Measurements from ENCODE around the gene CLSTN3. TPM values are rescaled to one million over a fixed set of nuclear protein-coding genes. Genes with fewer than 3 reads are reported as not detected.

The CLSTN3 gene
- total and polyA plus RNA-seq, 2 of the 13 experiments (the other 11 are each of a cell fraction or from before 2014, with no cell fraction given) = 26.2 to 94.1 TPM

- TF ChIP-seq ZNF557 (CRISPR knock-in tag; IDR thresholded peaks at IDR 0.05) (no peak), ZNF619 (CRISPR knock-in tag; IDR thresholded peaks at IDR 0.05) (no peak), ZNF121 (CRISPR knock-in tag; IDR thresholded peaks at IDR 0.05) (no peak), ARNT (IDR thresholded peaks at IDR 0.05) (no peak), ZBTB7A (CRISPR knock-in tag; IDR thresholded peaks at IDR 0.05) (no peak), ZNF7 (CRISPR knock-in tag; IDR thresholded peaks at IDR 0.05) (no peak), CEBPZ (IDR thresholded peaks at IDR 0.05; ENCODE audit: low read length) (no peak), ZFP82 (CRISPR knock-in tag; IDR thresholded peaks at IDR 0.05; ENCODE audit: borderline replicate concordance) (no peak), PLRG1 (conservative IDR thresholded peaks at IDR 0.05) (no peak), SMARCC2 (IDR thresholded peaks at IDR 0.05) (no peak), ZNF556 (CRISPR knock-in tag; IDR thresholded peaks at IDR 0.05; ENCODE audit: borderline replicate concordance) (no peak), HNRNPUL1 (IDR thresholded peaks at IDR 0.05; ENCODE audit: low read depth, low read length) (no peak), ZNF274 (CRISPR knock-in tag; IDR thresholded peaks at IDR 0.05) (no peak), RBM39 (IDR thresholded peaks at IDR 0.05; ENCODE audit: low read depth, low read length, poor library complexity, severe bottlenecking) (no peak), SAFB2 (CRISPR knock-in tag; IDR thresholded peaks at IDR 0.05; ENCODE audit: borderline replicate concordance, low read depth) (no peak), PAWR (CRISPR knock-in tag; IDR thresholded peaks at IDR 0.05; ENCODE audit: borderline replicate concordance) (no peak), PCBP1 (IDR thresholded peaks at IDR 0.05; ENCODE audit: borderline replicate concordance, low read depth, low read length) (no peak)
- TF ChIP-seq, protein P1, sequence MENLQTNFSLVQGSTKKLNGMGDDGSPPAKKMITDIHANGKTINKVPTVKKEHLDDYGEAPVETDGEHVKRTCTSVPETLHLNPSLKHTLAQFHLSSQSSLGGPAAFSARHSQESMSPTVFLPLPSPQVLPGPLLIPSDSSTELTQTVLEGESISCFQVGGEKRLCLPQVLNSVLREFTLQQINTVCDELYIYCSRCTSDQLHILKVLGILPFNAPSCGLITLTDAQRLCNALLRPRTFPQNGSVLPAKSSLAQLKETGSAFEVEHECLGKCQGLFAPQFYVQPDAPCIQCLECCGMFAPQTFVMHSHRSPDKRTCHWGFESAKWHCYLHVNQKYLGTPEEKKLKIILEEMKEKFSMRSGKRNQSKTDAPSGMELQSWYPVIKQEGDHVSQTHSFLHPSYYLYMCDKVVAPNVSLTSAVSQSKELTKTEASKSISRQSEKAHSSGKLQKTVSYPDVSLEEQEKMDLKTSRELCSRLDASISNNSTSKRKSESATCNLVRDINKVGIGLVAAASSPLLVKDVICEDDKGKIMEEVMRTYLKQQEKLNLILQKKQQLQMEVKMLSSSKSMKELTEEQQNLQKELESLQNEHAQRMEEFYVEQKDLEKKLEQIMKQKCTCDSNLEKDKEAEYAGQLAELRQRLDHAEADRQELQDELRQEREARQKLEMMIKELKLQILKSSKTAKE (CRISPR knock-in tag; IDR thresholded peaks at IDR 0.05; ENCODE audit: borderline replicate concordance) = no peak; the same call in 1 of the 2 replicates
- TF ChIP-seq, protein P2, sequence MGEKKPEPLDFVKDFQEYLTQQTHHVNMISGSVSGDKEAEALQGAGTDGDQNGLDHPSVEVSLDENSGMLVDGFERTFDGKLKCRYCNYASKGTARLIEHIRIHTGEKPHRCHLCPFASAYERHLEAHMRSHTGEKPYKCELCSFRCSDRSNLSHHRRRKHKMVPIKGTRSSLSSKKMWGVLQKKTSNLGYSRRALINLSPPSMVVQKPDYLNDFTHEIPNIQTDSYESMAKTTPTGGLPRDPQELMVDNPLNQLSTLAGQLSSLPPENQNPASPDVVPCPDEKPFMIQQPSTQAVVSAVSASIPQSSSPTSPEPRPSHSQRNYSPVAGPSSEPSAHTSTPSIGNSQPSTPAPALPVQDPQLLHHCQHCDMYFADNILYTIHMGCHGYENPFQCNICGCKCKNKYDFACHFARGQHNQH (CRISPR knock-in tag; IDR thresholded peaks at IDR 0.05) = no peak
- TF ChIP-seq, protein P3, sequence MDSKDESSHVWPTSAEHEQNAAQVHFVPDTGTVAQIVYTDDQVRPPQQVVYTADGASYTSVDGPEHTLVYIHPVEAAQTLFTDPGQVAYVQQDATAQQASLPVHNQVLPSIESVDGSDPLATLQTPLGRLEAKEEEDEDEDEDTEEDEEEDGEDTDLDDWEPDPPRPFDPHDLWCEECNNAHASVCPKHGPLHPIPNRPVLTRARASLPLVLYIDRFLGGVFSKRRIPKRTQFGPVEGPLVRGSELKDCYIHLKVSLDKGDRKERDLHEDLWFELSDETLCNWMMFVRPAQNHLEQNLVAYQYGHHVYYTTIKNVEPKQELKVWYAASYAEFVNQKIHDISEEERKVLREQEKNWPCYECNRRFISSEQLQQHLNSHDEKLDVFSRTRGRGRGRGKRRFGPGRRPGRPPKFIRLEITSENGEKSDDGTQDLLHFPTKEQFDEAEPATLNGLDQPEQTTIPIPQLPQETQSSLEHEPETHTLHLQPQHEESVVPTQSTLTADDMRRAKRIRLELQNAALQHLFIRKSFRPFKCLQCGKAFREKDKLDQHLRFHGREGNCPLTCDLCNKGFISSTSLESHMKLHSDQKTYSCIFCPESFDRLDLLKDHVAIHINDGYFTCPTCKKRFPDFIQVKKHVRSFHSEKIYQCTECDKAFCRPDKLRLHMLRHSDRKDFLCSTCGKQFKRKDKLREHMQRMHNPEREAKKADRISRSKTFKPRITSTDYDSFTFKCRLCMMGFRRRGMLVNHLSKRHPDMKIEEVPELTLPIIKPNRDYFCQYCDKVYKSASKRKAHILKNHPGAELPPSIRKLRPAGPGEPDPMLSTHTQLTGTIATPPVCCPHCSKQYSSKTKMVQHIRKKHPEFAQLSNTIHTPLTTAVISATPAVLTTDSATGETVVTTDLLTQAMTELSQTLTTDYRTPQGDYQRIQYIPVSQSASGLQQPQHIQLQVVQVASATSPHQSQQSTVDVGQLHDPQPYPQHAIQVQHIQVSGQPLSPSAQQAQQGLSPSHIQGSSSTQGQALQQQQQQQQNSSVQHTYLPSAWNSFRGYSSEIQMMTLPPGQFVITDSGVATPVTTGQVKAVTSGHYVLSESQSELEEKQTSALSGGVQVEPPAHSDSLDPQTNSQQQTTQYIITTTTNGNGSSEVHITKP (CRISPR knock-in tag; IDR thresholded peaks at IDR 0.05; ENCODE audit: low read depth) = no peak
These were observed 1.4 kb upstream of the CLSTN3 start, which contains the start of gene RBP5 (continued) for GRCh38 chr12:7128681-7129286.

Measured in HepG2 (cell line).